GM12873 (cell line): ENCODE data around the gene ANGPTL8.

Experiments used
- CTCF ChIP-seq: IDR thresholded peaks from 2 replicates; pipeline ENCODE4 v1.5.1; 2012; ENCODE audit warnings: low read depth, mild to moderate bottlenecking, moderate library complexity, low read length, control low read depth; ENCODE audit not compliant: insufficient read depth; ENCODE audit errors: missing control alignments

The ANGPTL8 gene

GRCh38 chr19:11240008-11240444 is 607 bp downstream of the ANGPTL8 start:
- TF ChIP-seq CTCF, result no peak

GRCh38 chr19:11242025-11242424 is 2.6 kb downstream of the ANGPTL8 start:
- no peak for TF ChIP-seq CTCF

GRCh38 chr19:11242864-11243797 is 3.7 kb downstream of the ANGPTL8 start:
- peak; percentile 79 for TF ChIP-seq CTCF

- TF ChIP-seq CTCF, result no peak
Measured at GRCh38 chr19:11243798-11244169, 4.4 kb downstream of the ANGPTL8 start.

GRCh38 chr19:11244846-11245589 is 5.6 kb downstream of the ANGPTL8 start:
- no peak for TF ChIP-seq CTCF

- no peak for TF ChIP-seq CTCF
Measured at GRCh38 chr19:11246941-11247340, 7.5 kb downstream of the ANGPTL8 start.

- TF ChIP-seq CTCF, result no peak
Measured at GRCh38 chr19:11247391-11247790, 8.0 kb downstream of the ANGPTL8 start.
